Esophagus squamous epithelium (tissue), 4 donors: ENCODE data around the gene ZMYND15.

Source experiments
- POLR2A ChIP-seq, 4 donors: fragments of 450-650 bp; IDR thresholded peaks; one replicate each; pipeline ENCODE4 v1.6.1; 2017; ENCODE audit warnings: antibody characterized with exemption in 4 of 4, mild to moderate bottlenecking in 4 of 4, moderate library complexity in 3 of 4
- TF ChIP-seq, protein P1 (sequence below), 6 experiments: fragments of 450-650 bp in 4 of 6; fragments of 200-600 bp in 2 of 6; sonication (generic) in 2 of 6; IDR thresholded peaks; one replicate each; pipeline ENCODE4 v1.5.1; 2016 to 2019; ENCODE audit warnings: antibody characterized with exemption in 6 of 6, mild to moderate bottlenecking in 4 of 6, moderate library complexity in 4 of 6

DNA sequence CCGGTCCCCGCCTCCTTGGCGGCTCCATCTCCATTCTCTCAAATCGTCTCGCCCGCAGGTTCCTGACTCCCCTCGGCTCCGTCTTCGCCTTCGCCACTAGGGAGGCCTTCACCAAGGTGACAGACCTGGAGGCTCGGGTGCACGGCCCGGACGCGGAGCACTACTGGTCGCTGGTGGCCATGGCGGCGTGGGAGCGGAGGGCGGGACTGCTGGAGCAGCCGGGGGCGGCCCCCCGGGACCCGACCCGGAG, 50.0 kb downstream of the ZMYND15 start:
- no peak for TF ChIP-seq POLR2A (IDR thresholded peaks at IDR 0.05)
- TF ChIP-seq, protein P1, sequence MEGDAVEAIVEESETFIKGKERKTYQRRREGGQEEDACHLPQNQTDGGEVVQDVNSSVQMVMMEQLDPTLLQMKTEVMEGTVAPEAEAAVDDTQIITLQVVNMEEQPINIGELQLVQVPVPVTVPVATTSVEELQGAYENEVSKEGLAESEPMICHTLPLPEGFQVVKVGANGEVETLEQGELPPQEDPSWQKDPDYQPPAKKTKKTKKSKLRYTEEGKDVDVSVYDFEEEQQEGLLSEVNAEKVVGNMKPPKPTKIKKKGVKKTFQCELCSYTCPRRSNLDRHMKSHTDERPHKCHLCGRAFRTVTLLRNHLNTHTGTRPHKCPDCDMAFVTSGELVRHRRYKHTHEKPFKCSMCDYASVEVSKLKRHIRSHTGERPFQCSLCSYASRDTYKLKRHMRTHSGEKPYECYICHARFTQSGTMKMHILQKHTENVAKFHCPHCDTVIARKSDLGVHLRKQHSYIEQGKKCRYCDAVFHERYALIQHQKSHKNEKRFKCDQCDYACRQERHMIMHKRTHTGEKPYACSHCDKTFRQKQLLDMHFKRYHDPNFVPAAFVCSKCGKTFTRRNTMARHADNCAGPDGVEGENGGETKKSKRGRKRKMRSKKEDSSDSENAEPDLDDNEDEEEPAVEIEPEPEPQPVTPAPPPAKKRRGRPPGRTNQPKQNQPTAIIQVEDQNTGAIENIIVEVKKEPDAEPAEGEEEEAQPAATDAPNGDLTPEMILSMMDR (IDR thresholded peaks at IDR 0.05): no peak
